HG03432 (cell line): Measurements from ENCODE around the gene GRAP2.

Source experiments
- ATAC-seq: cut with Tn5 transposase; IDR thresholded peaks from one replicate; pipeline ENCODE4 v1.9.1; 2021; ENCODE audit warnings: mild to moderate bottlenecking, moderate library complexity; ENCODE audit not compliant: unreplicated experiment

Gene GRAP2

GRCh38 chr22:39923696-39924095, 22.8 kb downstream of the GRAP2 start:
- no peak for ATAC-seq

GRCh38 chr22:39924286-39924685, 23.4 kb downstream of the GRAP2 start:
- ATAC-seq, result no peak

GRCh38 chr22:39925273-39925672, 24.4 kb downstream of the GRAP2 start:
- no peak for ATAC-seq

GRCh38 chr22:39925909-39926679, 25.2 kb downstream of the GRAP2 start:
- no peak for ATAC-seq

- ATAC-seq, result no peak
Observed at GRCh38 chr22:39926753-39927152, 25.9 kb downstream of the GRAP2 start.

GRCh38 chr22:39927544-39927943, 26.7 kb downstream of the GRAP2 start:
- no peak for ATAC-seq

GRCh38 chr22:39928536-39929520, 27.9 kb downstream of the GRAP2 start:
- ATAC-seq, result no peak

- ATAC-seq, result no peak
Observed at GRCh38 chr22:39931251-39931650, 30.4 kb downstream of the GRAP2 start.

- ATAC-seq, result no peak
Observed at GRCh38 chr22:39932166-39932565, 31.3 kb downstream of the GRAP2 start.

GRCh38 chr22:39932918-39933649, 32.2 kb downstream of the GRAP2 start:
- no peak for ATAC-seq

- no peak for ATAC-seq
Observed at GRCh38 chr22:39933741-39934140, 32.9 kb downstream of the GRAP2 start.

GRCh38 chr22:39935116-39935515, 34.2 kb downstream of the GRAP2 start:
- no peak for ATAC-seq

GRCh38 chr22:39935612-39936011, 34.7 kb downstream of the GRAP2 start:
- ATAC-seq, result no peak

- ATAC-seq, result no peak
Observed at GRCh38 chr22:39936523-39937145, 35.8 kb downstream of the GRAP2 start.

- ATAC-seq, result no peak
Observed at GRCh38 chr22:39937906-39938305, 37.0 kb downstream of the GRAP2 start.

GRCh38 chr22:39938509-39939111, 37.7 kb downstream of the GRAP2 start:
- ATAC-seq, result no peak

- ATAC-seq, result no peak
Observed at GRCh38 chr22:39939830-39940229, 38.9 kb downstream of the GRAP2 start.

GRCh38 chr22:39940757-39941305, 39.9 kb downstream of the GRAP2 start:
- no peak for ATAC-seq

- ATAC-seq, result no peak
Observed at GRCh38 chr22:39941601-39942000, 40.7 kb downstream of the GRAP2 start.
